Muscle of leg (tissue), 9 donors: ENCODE data around the gene ARMC2. TPM values are rescaled to one million over a fixed set of nuclear protein-coding genes. Genes with fewer than 3 reads are reported as not detected.

ENCODE experiments used
- polyA plus RNA-seq, 8 donors: library from polyadenylated mRNA; unstranded; fragments of 120-200 nt; gene quantifications; one replicate each; pipeline versions ENCODE4 v1.2.1 to v1.2.3, GENCODE V29; 2013; ENCODE audit warnings: inconsistent platforms in 1 of 8, low replicate concordance in 1 of 8; ENCODE audit not compliant: insufficient read length in 8 of 8, insufficient read depth in 1 of 8
- total RNA-seq: library from RNA; stranded (reverse); fragments of 120-200 nt; gene quantifications from one replicate; pipeline ENCODE4 v1.2.4, GENCODE V29; 2013

The ARMC2 gene
- total and polyA plus RNA-seq, 9 donors: 3.6 to 8.9 (median 5.8) TPM

Other genes with a start within 250 kb of the ARMC2 start
- gene SESN1, start 246.4 kb downstream of the ARMC2 start, total RNA-seq: 47.3 TPM
- 10 to 100 TPM; 34.8 to 47.9 (median 40.2) TPM for gene SESN1, start 246.4 kb downstream of the ARMC2 start, polyA plus RNA-seq
- 30.9 TPM for gene CEP57L1, start 247.1 kb downstream of the ARMC2 start, total RNA-seq
- 10 to 100 TPM; 14.5 to 20.0 (median 17.1) TPM for gene CEP57L1, start 247.1 kb downstream of the ARMC2 start, polyA plus RNA-seq